GM18517 (cell line): ENCODE measurements around the gene ANAPC13.

Source experiments
- ATAC-seq: cut with Tn5 transposase; IDR thresholded peaks from one replicate; pipeline ENCODE4 v1.9.1; 2021; ENCODE audit warnings: mild to moderate bottlenecking, moderate library complexity; ENCODE audit not compliant: unreplicated experiment

ANAPC13 gene

DNA sequence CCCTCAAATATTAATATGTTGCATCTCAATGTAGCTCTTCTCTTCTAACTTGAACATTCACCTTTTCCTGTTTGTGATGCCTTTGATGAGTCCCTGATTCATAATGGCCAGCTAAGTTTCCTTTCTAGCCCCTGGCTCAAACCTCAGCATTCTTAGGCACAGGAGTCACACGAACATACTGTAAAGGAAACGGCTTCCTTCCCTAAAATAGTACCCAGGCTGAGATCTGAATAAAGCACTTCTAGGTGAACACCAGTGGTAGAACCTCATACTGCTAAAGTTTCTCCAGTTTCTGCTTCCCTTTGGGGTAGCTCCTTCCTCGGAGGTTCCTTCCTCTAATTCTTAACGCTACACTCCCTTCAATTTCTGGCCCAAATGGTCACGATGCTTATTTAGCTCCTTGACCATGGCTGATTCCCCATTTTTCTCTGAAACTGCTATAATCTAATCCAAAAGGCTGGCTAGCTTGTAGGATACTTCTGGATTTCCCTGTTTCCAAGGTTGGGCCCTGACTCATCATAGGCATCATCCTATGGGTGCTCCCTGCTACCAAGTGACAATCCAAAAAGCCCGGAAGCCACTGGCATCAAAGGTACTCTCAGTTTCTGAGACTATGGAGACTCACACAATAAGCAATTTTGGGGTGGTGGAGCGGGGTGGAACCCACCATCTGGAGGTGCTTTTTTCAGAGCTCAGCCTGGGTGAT lies 2.4 kb downstream of the ANAPC13 start:
- no peak for ATAC-seq

DNA sequence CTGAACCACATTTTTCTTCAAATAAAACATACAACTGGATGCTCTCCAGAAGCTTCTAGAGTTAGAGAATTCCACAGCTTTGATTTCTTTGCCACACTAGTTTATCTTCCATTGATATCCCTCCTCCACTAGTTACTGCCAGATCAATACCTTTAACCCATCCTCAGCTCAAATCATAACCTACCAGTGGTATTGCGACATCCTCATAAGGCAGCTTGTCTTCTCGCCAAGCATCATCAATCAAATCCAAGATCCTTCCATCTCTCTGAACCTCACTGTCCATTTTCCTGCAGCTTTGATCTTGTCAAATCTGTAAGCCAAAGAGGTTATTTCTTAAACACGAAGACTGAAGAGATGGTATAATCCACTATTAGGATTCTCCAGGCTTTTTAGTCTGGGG lies 3.2 kb downstream of the ANAPC13 start:
- no peak for ATAC-seq

DNA sequence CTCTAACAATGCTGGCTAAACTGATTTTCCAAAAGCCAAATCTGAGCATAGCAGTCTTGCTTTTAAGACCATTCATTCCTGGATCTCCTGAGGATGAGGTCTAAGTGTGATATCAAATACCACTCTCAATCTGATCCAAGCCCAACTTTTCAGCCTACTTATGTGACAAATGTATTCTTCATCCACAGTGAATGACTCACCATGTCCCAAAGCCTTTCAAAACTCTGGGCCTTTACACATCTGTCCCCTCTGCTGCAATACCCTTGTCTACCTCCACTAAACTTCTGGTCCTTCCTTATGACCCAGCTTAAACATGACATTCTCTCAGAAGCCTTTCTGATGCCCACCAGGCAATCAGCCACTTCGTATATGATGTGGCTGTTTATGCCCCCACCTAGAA lies 4.6 kb downstream of the ANAPC13 start:
- no peak for ATAC-seq

DNA sequence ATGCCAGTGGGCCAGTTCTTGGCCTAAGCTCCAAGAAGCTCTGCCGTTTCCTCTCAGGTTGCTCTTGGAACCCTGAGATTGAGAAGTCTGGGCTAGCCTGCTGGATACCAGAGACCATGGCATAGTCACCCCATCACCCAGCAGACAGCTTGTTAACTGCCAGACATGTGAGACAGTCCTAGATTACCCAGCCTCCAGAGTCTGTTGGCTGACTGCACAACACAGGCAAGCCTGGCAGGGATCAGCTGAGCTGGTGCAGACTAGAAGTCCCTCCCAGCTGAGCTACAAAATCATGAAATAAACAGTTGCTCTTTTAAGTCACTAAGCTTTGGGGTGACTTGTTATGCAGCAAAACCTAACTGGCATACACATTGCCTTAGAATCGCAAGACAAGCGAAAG lies 5.2 kb downstream of the ANAPC13 start:
- ATAC-seq: no peak

DNA sequence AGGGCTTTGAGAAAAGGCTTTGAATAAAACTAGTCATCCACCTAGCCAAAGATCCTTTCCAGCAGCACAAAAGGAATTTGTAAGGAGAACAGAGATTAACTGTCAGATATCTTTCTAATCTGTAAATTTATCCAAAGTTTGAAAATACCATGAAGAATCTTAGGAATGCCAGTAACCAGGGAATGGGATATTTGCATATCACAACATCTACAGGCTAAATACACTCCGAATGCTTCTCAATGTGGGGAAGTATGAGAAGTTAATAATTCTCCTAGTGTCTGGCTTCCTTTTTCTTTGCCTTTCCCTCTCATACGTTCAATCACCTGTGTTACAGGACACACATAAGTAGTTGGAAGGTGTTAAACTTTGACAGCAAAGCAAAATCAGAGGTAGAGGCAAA lies 7.8 kb downstream of the ANAPC13 start:
- no peak for ATAC-seq

DNA sequence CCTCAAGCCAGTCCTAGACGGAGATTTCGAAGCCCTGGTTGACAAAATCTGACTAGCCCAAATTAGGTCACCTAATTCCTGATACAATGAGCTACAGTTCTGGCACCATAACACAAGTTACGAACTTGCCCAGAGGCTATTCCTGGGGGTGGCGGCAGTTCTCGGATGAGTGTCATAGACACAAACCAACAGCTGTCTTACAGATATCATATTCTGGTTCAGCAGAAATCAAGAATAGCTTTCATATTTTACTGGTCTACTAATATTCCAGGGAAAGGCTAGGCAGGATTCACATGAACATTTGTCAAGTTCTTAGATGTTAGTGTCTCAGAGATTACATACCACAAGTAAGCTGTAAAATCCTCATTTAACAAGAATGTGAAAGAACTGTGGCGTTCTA lies 8.8 kb downstream of the ANAPC13 start:
- no peak for ATAC-seq

DNA sequence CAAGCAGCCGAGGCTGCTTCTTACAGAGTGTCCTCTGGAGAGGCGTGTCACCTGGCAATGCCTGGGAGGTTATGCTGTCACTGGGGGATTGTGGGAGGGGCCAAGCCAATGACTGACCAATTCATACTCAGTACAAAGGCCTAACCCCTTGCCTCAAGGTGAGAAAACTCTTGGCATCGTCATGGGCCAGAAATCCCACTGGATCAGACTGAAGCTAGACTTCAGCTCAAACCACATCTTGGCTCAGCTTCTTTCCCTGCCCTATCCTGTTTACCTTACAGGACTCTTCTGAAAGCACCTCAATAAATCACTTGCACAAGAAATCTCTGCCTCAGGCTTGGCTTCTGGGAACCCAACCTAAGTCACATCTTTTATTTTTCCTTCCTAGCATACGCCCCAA lies 9.5 kb downstream of the ANAPC13 start:
- ATAC-seq: no peak

DNA sequence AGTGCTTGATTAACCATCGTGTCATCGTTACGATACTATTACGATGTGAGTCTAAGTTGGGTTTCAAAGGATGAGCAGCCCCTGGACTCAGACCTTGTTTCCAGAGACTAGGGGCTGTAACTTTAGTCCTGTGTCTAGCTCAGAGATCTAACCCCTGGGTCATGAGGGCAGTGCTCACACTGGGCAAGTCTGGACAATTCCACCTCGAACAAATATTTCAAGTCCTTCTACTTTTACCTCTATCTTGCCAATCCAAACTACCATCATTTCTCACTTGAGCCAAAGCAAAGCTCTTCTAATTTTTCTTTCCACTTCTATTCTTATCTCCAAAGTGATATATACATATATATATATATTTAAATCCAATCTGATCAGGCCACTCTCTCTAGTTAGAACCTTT lies 10.8 kb downstream of the ANAPC13 start:
- no peak for ATAC-seq

DNA sequence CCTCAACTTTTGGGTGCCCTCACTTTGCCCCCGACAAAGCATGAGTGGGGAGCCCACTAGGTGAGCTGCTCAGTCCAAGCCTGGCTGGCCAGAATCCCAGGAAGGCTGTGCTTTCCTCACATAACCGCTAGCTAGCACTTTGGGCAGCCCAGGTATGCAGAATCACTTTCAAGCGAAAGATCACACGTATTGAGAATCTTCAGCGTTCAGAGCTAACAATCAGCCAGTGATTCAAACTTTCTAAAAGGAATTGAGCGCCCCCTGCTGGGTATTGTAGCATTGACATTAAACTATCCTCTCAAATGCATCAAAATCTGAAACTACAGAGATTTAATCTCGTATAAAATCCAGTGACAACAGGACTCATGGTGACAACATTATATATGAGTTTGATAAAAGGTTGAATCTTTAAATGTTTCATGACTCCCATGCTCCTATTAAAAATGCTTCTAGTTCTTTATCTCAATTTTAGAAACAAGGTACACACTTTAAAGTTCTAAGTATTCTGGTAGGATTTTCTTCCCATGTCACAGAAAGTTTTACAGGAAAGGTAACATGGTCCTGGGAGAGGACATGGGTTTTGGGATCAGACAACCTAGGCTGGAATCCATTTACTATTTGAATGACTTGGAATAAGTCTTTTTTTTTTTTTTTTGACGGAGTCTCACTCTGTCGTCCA lies 11.8 kb downstream of the ANAPC13 start:
- ATAC-seq: peak; percentile 71

DNA sequence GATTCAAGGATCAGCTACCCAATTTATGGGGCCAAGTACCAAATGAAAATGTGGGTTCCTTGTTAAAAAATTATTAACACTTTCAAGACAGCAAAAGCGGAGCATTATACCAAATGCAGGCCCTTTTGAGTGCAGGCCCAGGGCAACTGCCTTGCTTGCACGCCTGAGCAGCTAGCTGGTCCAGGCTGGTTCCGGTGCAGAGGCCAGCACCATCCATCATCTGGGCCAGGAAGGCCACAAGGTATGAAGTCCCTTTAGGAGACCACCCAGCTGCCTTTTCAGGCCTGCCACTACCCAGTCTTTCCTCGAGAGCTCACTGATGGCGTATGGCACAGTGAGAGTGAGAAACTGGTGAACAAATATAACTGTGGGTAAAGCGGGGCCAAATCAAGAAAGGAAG lies 13.0 kb downstream of the ANAPC13 start:
- no peak for ATAC-seq

DNA sequence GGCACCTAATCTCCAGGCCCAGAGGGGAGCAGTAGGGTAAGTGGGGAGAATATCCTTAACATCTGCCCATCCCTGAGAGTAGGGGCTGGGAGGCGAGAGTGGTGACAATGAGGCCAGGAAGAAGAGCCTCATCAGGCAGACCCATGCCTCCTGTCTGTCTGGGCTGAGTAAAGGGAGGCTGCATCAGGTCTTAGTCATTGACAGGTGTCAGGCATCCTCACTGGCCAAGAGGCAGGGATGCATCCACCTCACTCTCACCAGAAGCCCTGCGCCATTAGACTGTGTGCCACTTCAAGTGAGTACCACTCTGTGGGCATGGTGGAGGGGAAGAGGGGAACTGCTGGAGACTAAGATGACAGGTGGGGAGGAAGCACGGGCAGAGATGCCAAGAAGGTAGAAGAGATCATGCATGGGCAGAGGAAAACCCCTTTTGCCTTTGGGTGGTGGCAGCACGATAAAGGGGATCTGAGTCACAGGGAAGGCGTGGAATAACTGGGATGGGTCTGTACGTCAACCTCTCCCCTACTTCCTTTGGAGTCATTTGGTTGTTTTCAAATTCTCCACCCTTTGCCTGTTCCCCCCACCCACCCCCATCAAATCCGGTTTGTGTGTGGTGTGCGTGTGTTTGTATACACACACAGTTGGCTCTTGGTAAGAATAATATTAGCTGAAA lies 14.1 kb downstream of the ANAPC13 start:
- ATAC-seq: no peak

DNA sequence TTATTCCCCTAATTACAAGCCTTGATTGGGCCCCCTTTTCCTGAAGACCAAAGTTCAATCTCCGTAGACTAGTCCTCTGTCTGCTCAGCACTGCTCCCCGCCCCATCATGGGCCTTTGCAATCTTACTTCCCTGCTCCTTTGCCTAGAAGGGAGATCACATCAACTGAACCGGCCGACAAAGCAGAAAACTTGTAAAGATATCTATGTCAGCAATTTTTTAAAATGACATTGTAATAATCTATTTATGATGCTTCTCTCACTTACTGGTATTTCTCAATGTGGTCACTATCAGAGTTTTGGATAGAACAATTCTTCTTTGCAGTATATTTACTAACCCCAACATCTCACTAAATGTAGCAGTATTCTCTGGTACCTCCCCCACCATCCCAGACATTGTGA lies 17.3 kb downstream of the ANAPC13 start:
- no peak for ATAC-seq

DNA sequence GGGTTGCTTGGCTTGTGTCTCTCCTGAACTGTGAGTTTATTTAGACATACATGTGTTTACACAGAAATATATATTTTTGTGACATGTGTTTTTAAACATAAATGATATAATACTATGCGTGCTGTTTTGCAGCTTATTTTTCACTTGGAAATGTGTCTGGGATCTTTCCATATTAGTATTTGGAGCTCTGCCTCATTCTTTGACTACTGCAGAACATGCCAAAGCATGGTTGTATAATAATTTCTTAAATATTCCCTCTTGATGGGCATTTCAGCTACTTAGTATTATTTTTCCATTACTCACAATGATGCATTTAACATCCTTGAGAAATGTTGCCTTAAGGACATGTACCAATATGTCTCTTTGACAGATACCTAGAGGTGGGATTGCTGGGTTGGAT lies 19.5 kb downstream of the ANAPC13 start:
- no peak for ATAC-seq

DNA sequence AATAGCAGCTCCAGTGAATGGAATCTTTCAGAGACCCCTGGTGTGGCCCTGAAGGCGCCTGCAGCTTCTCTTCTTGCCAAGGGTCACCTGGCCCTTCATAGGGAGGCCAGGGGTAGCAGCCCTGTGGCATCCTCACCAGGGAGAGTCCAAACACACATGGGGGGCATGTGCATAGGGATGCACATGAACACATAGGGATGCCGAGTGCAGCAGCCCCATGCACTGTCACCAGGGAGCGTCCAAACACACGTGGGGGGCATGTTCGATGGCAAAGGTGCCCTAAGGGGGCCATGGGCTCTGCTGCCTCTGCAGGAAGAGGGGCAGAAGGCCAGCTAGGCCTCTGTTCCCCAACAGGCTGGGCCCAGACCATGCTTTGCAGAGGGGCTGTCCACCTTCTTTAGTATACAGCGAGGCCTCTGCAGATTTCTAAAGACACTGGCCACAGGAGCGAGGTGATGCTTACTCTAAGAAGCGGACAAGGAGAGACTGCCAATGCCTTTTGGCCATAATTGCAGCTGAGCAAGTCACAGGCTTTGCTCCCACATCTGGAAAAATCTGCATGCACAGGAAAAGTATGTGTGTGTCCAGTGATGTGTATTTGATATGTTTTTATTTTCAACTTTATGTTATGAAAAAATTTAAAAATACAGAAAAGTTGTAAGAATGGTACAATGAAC lies 21.0 kb downstream of the ANAPC13 start:
- ATAC-seq: no peak

DNA sequence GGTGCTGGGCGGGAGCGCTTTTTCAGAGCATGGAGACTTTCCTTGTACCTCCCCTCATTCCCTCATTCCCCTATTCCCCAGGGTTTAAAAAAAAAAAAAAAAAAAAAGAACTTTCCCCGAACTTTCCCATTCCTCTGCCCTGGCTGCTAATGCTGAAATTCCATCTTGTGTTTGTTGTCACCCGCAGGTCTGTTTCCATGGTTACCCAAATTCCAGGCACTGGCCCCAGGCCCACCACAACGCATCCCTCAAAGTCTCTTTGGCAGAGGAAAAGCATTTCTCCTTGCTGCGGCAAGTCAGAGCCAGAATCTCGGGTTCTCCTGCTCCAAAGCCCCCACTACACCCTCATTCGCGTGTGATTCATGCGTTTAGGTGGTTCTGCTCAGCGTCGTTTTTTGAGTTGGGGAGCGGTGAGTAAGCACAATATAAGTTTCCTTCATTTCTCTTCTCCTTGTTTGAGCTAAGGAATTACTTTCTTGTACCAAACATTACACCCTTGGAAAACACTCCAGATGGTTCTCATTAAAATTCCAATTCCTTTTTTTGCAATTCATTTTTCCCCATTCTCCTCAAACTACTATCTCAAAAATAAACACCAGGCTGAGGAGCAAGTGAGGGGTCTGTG lies 21.6 kb downstream of the ANAPC13 start:
- no peak for ATAC-seq

DNA sequence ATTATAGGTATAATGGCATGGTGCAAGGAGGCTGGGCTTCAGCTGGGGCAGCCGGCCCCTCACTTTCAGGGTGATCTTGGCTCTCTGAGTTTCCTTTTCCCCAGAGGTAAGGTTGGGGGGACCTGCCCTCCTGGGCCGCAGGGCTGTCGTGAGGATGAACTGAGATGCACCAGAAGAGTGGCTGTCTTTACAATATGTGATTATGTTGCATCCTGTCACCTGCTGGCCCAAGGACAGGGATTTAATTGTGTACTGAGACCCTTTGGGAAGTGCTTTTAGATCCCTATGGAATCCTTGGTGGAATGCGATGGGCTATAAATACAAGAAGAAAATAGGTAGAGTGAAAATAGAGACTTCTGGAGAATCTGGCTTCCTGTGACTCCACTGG lies 22.1 kb downstream of the ANAPC13 start:
- ATAC-seq: no peak

DNA sequence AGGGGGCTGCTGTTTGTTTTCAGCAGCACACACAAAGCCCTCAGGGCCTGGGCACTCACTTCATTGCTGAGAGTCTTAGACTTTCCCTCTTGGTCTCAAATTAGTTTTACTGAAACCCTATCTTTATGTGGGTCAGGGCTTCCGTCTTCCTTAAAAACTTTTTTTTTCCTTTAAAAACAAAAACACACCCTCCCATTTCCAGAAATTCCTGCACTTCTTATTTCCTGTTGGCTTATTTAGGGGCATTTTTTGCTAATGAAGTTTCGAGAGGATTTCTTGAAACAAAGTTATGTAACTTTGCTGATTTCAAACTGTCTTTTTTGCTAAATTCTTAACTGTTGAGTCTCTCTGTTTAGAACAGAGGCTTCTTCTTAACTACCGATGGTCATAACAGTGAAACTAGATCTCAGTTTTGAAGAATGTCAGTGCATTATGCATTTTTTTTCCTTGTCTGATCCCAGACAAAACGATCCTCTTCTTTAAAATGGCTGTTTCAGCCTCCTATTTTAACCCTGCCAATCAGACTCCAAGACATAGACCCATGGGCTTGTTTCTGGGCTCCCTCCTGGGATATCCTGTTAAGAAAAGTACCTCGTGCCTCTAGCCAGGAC lies 23.3 kb downstream of the ANAPC13 start:
- ATAC-seq: no peak

DNA sequence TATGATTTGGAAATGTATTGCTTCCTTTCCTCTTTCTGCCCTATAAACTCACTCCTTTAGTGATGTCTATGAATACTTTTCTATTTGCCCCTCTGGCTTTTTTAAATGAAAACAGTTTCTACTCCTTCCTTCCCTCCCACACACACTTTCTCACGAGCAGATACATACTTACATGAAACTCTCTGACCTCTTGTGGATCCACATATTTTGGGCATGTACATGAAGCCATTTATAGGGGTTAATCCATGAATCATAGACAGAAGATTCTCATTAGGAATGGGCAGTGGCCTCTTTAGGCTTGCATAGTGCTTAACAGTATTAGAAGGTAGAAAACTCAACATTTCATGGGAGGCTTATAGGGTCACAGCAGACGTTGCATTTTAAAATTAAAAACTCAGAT lies 24.8 kb downstream of the ANAPC13 start:
- no peak for ATAC-seq

DNA sequence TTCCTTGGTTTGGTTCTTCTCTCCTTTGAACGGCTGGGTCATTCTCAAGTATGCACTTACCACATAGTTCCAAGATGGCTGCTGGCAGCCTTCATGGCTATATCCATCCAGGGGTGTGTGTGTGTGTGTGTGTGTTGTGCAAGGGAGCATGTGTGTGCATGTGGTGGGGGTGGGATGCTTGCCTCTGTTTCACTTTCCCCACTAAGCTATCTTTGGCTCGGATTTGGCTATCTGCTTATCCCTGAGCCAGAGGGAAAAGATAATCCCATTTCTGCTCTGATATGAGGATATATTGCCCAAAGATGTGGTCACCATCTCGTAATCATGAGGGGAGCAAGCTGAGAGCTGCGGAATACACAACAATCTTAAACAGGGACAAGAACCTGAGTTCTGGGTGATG lies 26.2 kb downstream of the ANAPC13 start:
- no peak for ATAC-seq

DNA sequence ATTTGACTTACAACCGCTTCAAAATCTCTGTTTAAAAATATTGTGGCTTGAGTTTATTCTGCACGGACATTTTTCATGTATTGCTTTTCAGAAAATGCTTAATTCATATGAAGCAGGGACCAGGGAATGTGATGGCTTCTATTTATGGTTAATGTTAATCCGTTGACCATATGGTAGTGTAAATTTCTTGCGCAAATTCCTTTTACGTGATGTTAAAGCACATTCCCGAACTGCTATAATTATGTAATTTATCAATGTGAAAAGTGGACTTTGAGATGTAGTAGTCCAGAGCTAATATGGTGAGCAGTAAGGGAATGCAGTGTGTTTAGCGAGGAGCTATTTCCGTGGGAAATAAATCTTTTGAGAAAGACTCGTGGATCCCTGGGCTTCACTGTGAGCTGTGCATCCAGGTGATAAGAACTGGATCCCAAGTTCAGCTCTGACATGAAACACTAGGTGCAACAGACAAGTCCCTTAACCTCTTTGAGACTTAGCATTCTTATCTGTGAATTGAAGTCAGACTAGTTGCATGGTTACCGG lies 27.3 kb downstream of the ANAPC13 start:
- no peak for ATAC-seq
